GM06990 (cell line): ENCODE measurements around the gene ATP23.

Experiments used
- DNase-seq: peaks from one replicate; pipeline ENCODE4 v3.0.0-alpha.2; 2011; ENCODE audit not compliant: insufficient read length; ENCODE audit errors: extremely low read depth
- H3K27me3 ChIP-seq: replicated peaks from 2 replicates; pipeline ENCODE4 v1.6.0; 2011; ENCODE audit warnings: low read length; ENCODE audit not compliant: control insufficient read depth, insufficient read depth
- H3K36me3 ChIP-seq: 2 replicates; pipeline ENCODE4 v1.5.1; 2011; ENCODE audit warnings: low read length; ENCODE audit not compliant: control insufficient read depth, insufficient read depth
- H3K4me3 ChIP-seq: replicated peaks from 2 replicates; pipeline ENCODE4 v1.5.1; 2011; ENCODE audit warnings: low read depth, mild to moderate bottlenecking, control low read depth, low read length
- CTCF ChIP-seq: IDR thresholded peaks from 2 replicates; pipeline ENCODE4 v1.5.1; 2011; ENCODE audit warnings: low read length, control low read depth, mild to moderate bottlenecking, inconsistent platforms; ENCODE audit not compliant: insufficient read depth, poor library complexity, severe bottlenecking

The ATP23 gene

GRCh38 chr12:57918147-57918546, 23.2 kb upstream of the ATP23 start:
- Histone ChIP-seq H3K36me3 (no peaks in the 10 kb centered on the region), H3K4me3 (no peak overlapping the region), H3K27me3 (no peaks in the 10 kb centered on the region)
- TF ChIP-seq CTCF, result no peak
- DNase-seq, result no peak

- Histone ChIP-seq H3K27me3 (no peaks in the 10 kb centered on the region), H3K36me3 (no peaks in the 10 kb centered on the region), H3K4me3 (no peak overlapping the region)
- DNase-seq, result no peak
- TF ChIP-seq CTCF, result no peak
Observed at GRCh38 chr12:57927086-57927485, 14.3 kb upstream of the ATP23 start.

- no peak for TF ChIP-seq CTCF
- no peak for DNase-seq
- Histone ChIP-seq H3K4me3 (no peak overlapping the region), H3K36me3 (no peaks in the 10 kb centered on the region), H3K27me3 (no peaks in the 10 kb centered on the region)
Observed at GRCh38 chr12:57929092-57929830, 12.1 kb upstream of the ATP23 start.

GRCh38 chr12:57934819-57935218, 6.5 kb upstream of the ATP23 start:
- no peaks in the 10 kb centered on the region for H3K36me3 ChIP-seq
- no peaks in the 10 kb centered on the region for H3K27me3 ChIP-seq
- DNase-seq, result no peak
- no peak overlapping the region for H3K4me3 ChIP-seq
- no peak for TF ChIP-seq CTCF

- DNase-seq, result no peak
- H3K36me3 ChIP-seq, result no peaks in the 10 kb centered on the region
- H3K27me3 ChIP-seq, result no peaks in the 10 kb centered on the region
- TF ChIP-seq CTCF, result no peak
- peak overlapping the region; percentile 59 for H3K4me3 ChIP-seq
Observed at GRCh38 chr12:57935331-57935730, 6.0 kb upstream of the ATP23 start.
